ENCODE measurements around the gene TCEAL9.

Gene TCEAL9

GRCh38 chrX:103400931-103401330, 44.6 kb downstream of the TCEAL9 start:
- no peak for TF ChIP-seq CTCF (IDR thresholded peaks at IDR 0.05; ENCODE audit: low read depth, low read length)
- no peak for DNase-seq (ENCODE audit: extremely low read depth, low read depth)

DNA sequence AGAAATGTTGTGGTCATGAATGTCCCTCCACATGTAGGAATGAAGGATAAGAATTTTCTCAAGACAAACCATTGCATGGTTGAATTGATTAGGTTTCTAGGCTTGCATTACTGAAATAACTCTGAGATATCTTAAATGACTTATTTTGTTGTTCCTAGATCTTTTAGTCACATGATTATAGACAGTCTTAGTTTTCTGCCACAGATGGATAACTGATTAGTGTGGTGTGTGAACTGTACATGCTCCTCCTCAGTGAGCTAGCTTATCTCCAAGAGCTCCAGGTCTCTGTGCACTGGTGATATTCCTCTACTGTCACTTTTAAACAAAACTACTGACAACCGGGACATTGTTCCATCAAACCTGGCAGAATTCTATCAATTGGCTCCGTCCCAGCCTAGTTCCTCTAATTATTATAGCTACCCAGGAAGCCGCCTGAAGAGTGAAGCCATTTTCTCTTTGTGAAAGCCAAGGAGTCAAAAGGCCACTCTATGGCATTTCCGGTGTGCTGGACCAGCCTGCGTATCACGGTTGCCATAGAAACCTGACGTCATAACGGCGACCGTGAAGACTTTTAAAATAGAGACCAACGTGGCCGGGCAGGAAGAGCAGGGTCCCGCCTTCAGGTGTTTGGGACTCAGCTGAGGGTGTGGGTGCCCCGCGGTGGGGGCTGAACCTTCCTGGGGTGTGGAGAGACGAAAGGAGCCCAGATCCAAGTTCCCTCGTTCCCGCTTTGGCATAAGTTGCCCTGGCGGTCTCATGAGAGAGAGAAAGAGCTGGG, 48.1 kb downstream of the TCEAL9 start:
- TF ChIP-seq CTCF (IDR thresholded peaks at IDR 0.05; ENCODE audit: low read depth, low read length) = no peak
- DNase-seq (ENCODE audit: extremely low read depth, low read depth) = peak; percentile 70

DNA sequence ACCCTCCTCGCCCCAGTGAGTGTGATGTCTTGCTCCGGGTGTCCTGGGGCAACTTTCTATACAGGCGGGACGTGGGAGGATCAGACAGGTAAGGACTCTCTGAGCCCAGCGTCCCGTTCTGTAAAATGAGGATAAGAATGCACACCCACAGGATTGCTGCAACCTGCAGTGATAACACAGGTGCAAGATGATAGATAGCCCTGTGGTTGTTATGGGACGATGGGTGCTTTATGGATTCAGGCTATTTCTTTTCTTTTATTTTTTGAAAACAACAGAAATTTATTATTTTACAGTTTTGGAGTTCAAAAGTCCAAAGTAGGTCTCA, 48.7 kb downstream of the TCEAL9 start:
- TF ChIP-seq CTCF (IDR thresholded peaks at IDR 0.05; ENCODE audit: low read depth, low read length) = no peak
- DNase-seq (ENCODE audit: extremely low read depth, low read depth) = no peak

DNA sequence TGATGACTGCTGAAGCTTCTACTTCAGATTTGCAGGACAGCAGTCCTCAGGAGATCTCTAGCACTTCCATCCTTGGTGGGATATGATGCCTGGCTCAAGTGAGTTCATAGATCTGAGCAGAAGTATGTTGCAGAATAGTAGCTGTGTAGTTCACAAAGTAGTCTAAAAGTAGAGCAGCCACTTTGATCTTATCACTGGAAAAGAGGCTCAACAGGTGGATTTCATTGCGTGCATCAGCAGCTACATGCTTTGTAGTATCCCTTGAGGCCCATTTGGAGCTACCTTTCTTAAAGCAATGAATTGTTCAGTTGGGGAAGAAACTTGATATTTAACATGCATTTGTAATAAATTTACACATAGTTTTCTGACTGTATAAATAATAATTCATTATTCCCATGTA, 50.0 kb downstream of the TCEAL9 start:
- TF ChIP-seq CTCF (IDR thresholded peaks at IDR 0.05; ENCODE audit: low read depth, low read length) = no peak
- no peak for DNase-seq (ENCODE audit: extremely low read depth, low read depth)

- DNase-seq (ENCODE audit: extremely low read depth, low read depth) = no peak
- no peak for TF ChIP-seq CTCF (IDR thresholded peaks at IDR 0.05; ENCODE audit: low read depth, low read length)
Measured at GRCh38 chrX:103407776-103408175, 51.5 kb downstream of the TCEAL9 start.
